Ishikawa (cell line): ENCODE results near the gene MTA1.
A peak's percentile ranks its signal among the peaks of the same experiment; 100 is the strongest.

Experiments
- CEBPB ChIP-seq: IDR thresholded peaks from 2 replicates; pipeline ENCODE4 v1.6.1; 2012
- CREB1 ChIP-seq: IDR thresholded peaks from 2 replicates; pipeline ENCODE4 v1.6.1; 2012; ENCODE audit warnings: low read depth
- EGR1 ChIP-seq: IDR thresholded peaks from 2 replicates; pipeline ENCODE4 v1.6.1; 2012
- EP300 ChIP-seq: IDR thresholded peaks from 2 replicates; pipeline ENCODE4 v1.6.1; 2012; ENCODE audit warnings: borderline replicate concordance
- FOXM1 ChIP-seq: IDR thresholded peaks from 2 replicates; pipeline ENCODE4 v1.6.1; 2012; ENCODE audit warnings: low read depth, borderline replicate concordance
- MAX ChIP-seq: IDR thresholded peaks from 2 replicates; pipeline ENCODE4 v1.6.1; 2012
- RAD21 ChIP-seq: IDR thresholded peaks from 2 replicates; pipeline ENCODE4 v1.6.1; 2012; ENCODE audit warnings: low read depth
- REST ChIP-seq: IDR thresholded peaks from 2 replicates; pipeline ENCODE4 v1.6.1; 2012; ENCODE audit warnings: low read depth, mild to moderate bottlenecking
- TAF1 ChIP-seq: IDR thresholded peaks from 2 replicates; pipeline ENCODE4 v1.6.1; 2012; ENCODE audit warnings: low read depth, mild to moderate bottlenecking
- TEAD4 ChIP-seq: IDR thresholded peaks from 2 replicates; pipeline ENCODE4 v1.6.1; 2012
- USF1 ChIP-seq: IDR thresholded peaks from 2 replicates; pipeline ENCODE4 v1.6.1; 2012
- YY1 ChIP-seq: IDR thresholded peaks from 2 replicates; pipeline ENCODE4 v1.6.1; 2012; ENCODE audit warnings: low read depth
- ZBTB7A ChIP-seq: IDR thresholded peaks from 2 replicates; pipeline ENCODE4 v1.6.1; 2012; ENCODE audit warnings: low read depth

GRCh38 chr14:105419195-105420091 lies at the start of gene MTA1:
- no peak for TF ChIP-seq REST
- TF ChIP-seq FOXM1 = no peak
- TF ChIP-seq TAF1 = no peak
- no peak for TF ChIP-seq USF1
- TF ChIP-seq MAX = no peak
- TF ChIP-seq CREB1 = no peak
- TF ChIP-seq YY1 = 0 out of 2 replicates have a peak, but pooled peaks have one; percentile 43
- TF ChIP-seq TEAD4 = no peak
- TF ChIP-seq RAD21 = no peak
- TF ChIP-seq ZBTB7A = peak; percentile 90
- no peak for TF ChIP-seq EGR1
- TF ChIP-seq EP300 = no peak
- no peak for TF ChIP-seq CEBPB
